ENCODE data around the gene ATP2A1.
"Not testable (repeated sequence)": the region's sequence is repeated elsewhere in the genome, so short reads cannot be mapped to it uniquely, and the experiment has no call there.

DNA sequence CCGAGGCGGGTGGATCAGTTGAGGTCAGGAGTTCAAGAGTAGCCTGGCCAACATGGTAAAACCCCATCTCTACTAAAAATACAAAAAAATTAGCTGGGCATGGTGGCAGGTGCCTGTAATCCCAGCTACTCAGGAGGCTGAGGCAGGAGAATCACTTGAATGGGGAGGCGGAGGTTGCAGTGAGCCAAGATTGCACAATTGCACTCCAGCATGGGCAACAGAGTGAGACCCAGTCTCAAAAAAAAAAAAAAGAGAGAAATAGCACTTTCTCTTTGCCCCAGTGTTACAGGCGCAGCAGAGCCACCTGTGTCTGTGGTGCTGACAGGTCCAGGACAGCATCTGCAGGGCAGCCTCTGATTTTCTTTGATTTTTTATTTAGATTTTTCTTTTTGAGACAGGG, 3.3 kb downstream of the ATP2A1 start:
- TF ChIP-seq NFRKB (IDR thresholded peaks at IDR 0.05); HDGF (IDR thresholded peaks at IDR 0.05; ENCODE audit: borderline replicate concordance); SP1 (IDR thresholded peaks at IDR 0.05); ARNT (IDR thresholded peaks at IDR 0.05); LEF1 (IDR thresholded peaks at IDR 0.05; ENCODE audit: borderline replicate concordance); BHLHE40 (IDR thresholded peaks at IDR 0.05; ENCODE audit: borderline replicate concordance); FOXK2 (IDR thresholded peaks at IDR 0.05); CTBP1 (IDR thresholded peaks at IDR 0.05; ENCODE audit: borderline replicate concordance): not testable (repeated sequence)
- TF ChIP-seq, protein P1, sequence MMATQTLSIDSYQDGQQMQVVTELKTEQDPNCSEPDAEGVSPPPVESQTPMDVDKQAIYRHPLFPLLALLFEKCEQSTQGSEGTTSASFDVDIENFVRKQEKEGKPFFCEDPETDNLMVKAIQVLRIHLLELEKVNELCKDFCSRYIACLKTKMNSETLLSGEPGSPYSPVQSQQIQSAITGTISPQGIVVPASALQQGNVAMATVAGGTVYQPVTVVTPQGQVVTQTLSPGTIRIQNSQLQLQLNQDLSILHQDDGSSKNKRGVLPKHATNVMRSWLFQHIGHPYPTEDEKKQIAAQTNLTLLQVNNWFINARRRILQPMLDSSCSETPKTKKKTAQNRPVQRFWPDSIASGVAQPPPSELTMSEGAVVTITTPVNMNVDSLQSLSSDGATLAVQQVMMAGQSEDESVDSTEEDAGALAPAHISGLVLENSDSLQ (IDR thresholded peaks at IDR 0.05), result not testable (repeated sequence)

Measured in HEK293T (cell line).